Activated CD4-positive, alpha-beta memory T cell treated with anti-CD3 and anti-CD28 coated beads for 36 hours (primary cell): ENCODE results near the gene PKP4. TPM values are rescaled to one million over a fixed set of nuclear protein-coding genes. Genes with fewer than 3 reads are reported as not detected.

Source experiments
- CTCF ChIA-PET: fragments of 350-600 bp; sonication (Branson Sonifier 250); formaldehyde crosslinking; loops from one replicate; lab custom pipeline; 2021; ENCODE audit warnings: antibody characterized with exemption, inconsistent platforms; lab: Charles Lee
- POLR2A ChIA-PET: fragments of 350-600 bp; sonication (Branson Sonifier 250); formaldehyde crosslinking; loops from one replicate; lab custom pipeline; 2021; ENCODE audit warnings: antibody characterized with exemption; lab: Charles Lee
- DNase-seq: peaks from one replicate; pipeline ENCODE4 v3.0.0-alpha.2; 2020
- H3K27ac Mint-ChIP-seq: one replicate; pipeline ENCODE4 v1.8.0; 2021; ENCODE audit warnings: mixed read lengths
- H3K27me3 Mint-ChIP-seq: one replicate; pipeline ENCODE4 v1.8.0; 2021; ENCODE audit warnings: mixed read lengths
- H3K36me3 Mint-ChIP-seq: one replicate; pipeline ENCODE4 v1.8.0; 2021; ENCODE audit warnings: mixed read lengths
- H3K4me1 Mint-ChIP-seq: one replicate; pipeline ENCODE4 v1.8.0; 2021; ENCODE audit warnings: low read depth, mixed read lengths
- H3K4me3 Mint-ChIP-seq: one replicate; pipeline ENCODE4 v1.8.0; 2021; ENCODE audit warnings: mild to moderate bottlenecking, mixed read lengths
- H3K9me3 Mint-ChIP-seq: one replicate; pipeline ENCODE4 v1.8.0; 2021; ENCODE audit warnings: mixed read lengths
- intact Hi-C: fragments of 100-400 bp; cut with micrococcal nuclease; formaldehyde crosslinking; loops from one replicate; pipeline ENCODE4 v1.15.1; 2023
- total RNA-seq, 2 experiments: library from RNA; stranded (reverse); gene quantifications; one replicate each; pipeline ENCODE4 v1.2.3, GENCODE V29; 2021

Gene PKP4
- total RNA-seq, 2 experiments from 2014 or later, result 41.4 to 43.1 TPM

GRCh38 chr2:158650646-158651357 is 194.1 kb downstream of the PKP4 start:
- Mint-ChIP-seq H3K9me3 (no peaks in the 10 kb centered on the region), H3K4me3 (no peak overlapping the region), H3K4me1 (no peaks in the 10 kb centered on the region), H3K27ac (no peak overlapping the region), H3K36me3 (peaks cover 4% of the 10 kb centered on the region), H3K27me3 (no peaks in the 10 kb centered on the region)
- no peak for DNase-seq
- POLR2A ChIA-PET, result no interaction called here
- CTCF ChIA-PET, result interaction anchor here (1.0 kb wide), 1 partner anchor 95 kb away, joined by 3 read pairs; no protein-coding TSS in a partner anchor
- intact Hi-C loops, result no loop called here

GRCh38 chr2:158651358-158652057 is 194.8 kb downstream of the PKP4 start:
- POLR2A ChIA-PET, result no interaction called here
- Mint-ChIP-seq H3K27me3 (no peaks in the 10 kb centered on the region), H3K36me3 (peaks cover 1% of the 10 kb centered on the region), H3K9me3 (no peaks in the 10 kb centered on the region), H3K4me1 (no peaks in the 10 kb centered on the region), H3K27ac (no peak overlapping the region), H3K4me3 (no peak overlapping the region)
- CTCF ChIA-PET, result no interaction called here
- intact Hi-C loops, result no loop called here
- DNase-seq, result no peak

- Mint-ChIP-seq H3K9me3 (no peaks in the 10 kb centered on the region), H3K27ac (no peak overlapping the region), H3K27me3 (no peaks in the 10 kb centered on the region), H3K4me3 (no peak overlapping the region), H3K4me1 (no peaks in the 10 kb centered on the region), H3K36me3 (peaks cover 3% of the 10 kb centered on the region)
- ChIA-PET POLR2A (no interaction called here), CTCF (no interaction called here)
- DNase-seq, result no peak
- intact Hi-C loops, result no loop called here
Measured at GRCh38 chr2:158655628-158656027, 198.9 kb downstream of the PKP4 start.

GRCh38 chr2:158656492-158657229 is 199.9 kb downstream of the PKP4 start:
- intact Hi-C loops, result no loop called here
- Mint-ChIP-seq H3K4me3 (no peak overlapping the region), H3K27ac (no peak overlapping the region), H3K4me1 (no peaks in the 10 kb centered on the region), H3K9me3 (no peaks in the 10 kb centered on the region), H3K27me3 (no peaks in the 10 kb centered on the region), H3K36me3 (peaks cover 4% of the 10 kb centered on the region)
- ChIA-PET CTCF (no interaction called here), POLR2A (interaction anchor here (0.6 kb wide), 1 partner anchor 40 kb away, joined by 3 read pairs; no protein-coding TSS in a partner anchor)
- DNase-seq, result no peak

- ChIA-PET CTCF (no interaction called here), POLR2A (no interaction called here)
- Mint-ChIP-seq H3K9me3 (no peaks in the 10 kb centered on the region), H3K27ac (no peak overlapping the region), H3K27me3 (no peaks in the 10 kb centered on the region), H3K36me3 (peaks cover 4% of the 10 kb centered on the region), H3K4me3 (no peak overlapping the region), H3K4me1 (no peaks in the 10 kb centered on the region)
- intact Hi-C loops, result no loop called here
- no peak for DNase-seq
Measured at GRCh38 chr2:158658396-158658795, 201.6 kb downstream of the PKP4 start.

GRCh38 chr2:158659483-158659882 is 202.7 kb downstream of the PKP4 start:
- CTCF ChIA-PET, result no interaction called here
- POLR2A ChIA-PET, result no interaction called here
- no peak overlapping the region for H3K27ac Mint-ChIP-seq

GRCh38 chr2:158661231-158661630 is 204.5 kb downstream of the PKP4 start:
- ChIA-PET POLR2A (no interaction called here), CTCF (no interaction called here)
- Mint-ChIP-seq H3K27me3 (no peaks in the 10 kb centered on the region), H3K9me3 (no peaks in the 10 kb centered on the region), H3K4me1 (no peaks in the 10 kb centered on the region), H3K4me3 (no peak overlapping the region), H3K27ac (no peak overlapping the region), H3K36me3 (peaks cover 9% of the 10 kb centered on the region)
- no peak for DNase-seq
- intact Hi-C loops, result no loop called here

More at GRCh38 chr2:158659483-158659882, 202.7 kb downstream of the PKP4 start:
- no peaks in the 10 kb centered on the region for H3K27me3 Mint-ChIP-seq
- no peak for DNase-seq
- H3K4me3 Mint-ChIP-seq, result no peak overlapping the region
- H3K9me3 Mint-ChIP-seq, result no peaks in the 10 kb centered on the region
- intact Hi-C loops, result no loop called here
- no peaks in the 10 kb centered on the region for H3K4me1 Mint-ChIP-seq
- peaks cover 4% of the 10 kb centered on the region for H3K36me3 Mint-ChIP-seq

GRCh38 chr2:158662421-158662820 is 205.7 kb downstream of the PKP4 start:
- POLR2A ChIA-PET, result no interaction called here
- Mint-ChIP-seq H3K36me3 (peaks cover 14% of the 10 kb centered on the region), H3K27me3 (no peaks in the 10 kb centered on the region), H3K9me3 (no peaks in the 10 kb centered on the region), H3K4me1 (no peaks in the 10 kb centered on the region), H3K4me3 (no peak overlapping the region), H3K27ac (no peak overlapping the region)
- no peak for DNase-seq
- intact Hi-C loops, result no loop called here
- CTCF ChIA-PET, result no interaction called here

- no peak for DNase-seq
- CTCF ChIA-PET, result no interaction called here
- no peak overlapping the region for H3K4me3 Mint-ChIP-seq
- intact Hi-C loops, result no loop called here
- POLR2A ChIA-PET, result no interaction called here
- no peak overlapping the region for H3K27ac Mint-ChIP-seq
- H3K27me3 Mint-ChIP-seq, result no peaks in the 10 kb centered on the region
- H3K36me3 Mint-ChIP-seq, result peaks cover 17% of the 10 kb centered on the region
- no peaks in the 10 kb centered on the region for H3K4me1 Mint-ChIP-seq
- no peaks in the 10 kb centered on the region for H3K9me3 Mint-ChIP-seq
Measured at GRCh38 chr2:158663796-158664195, 207.0 kb downstream of the PKP4 start.

- ChIA-PET CTCF (no interaction called here), POLR2A (no interaction called here)
- DNase-seq, result no peak
- H3K4me3 Mint-ChIP-seq, result no peak overlapping the region
- no peaks in the 10 kb centered on the region for H3K27me3 Mint-ChIP-seq
- H3K36me3 Mint-ChIP-seq, result peaks cover 25% of the 10 kb centered on the region
- intact Hi-C loops, result no loop called here
- H3K4me1 Mint-ChIP-seq, result no peaks in the 10 kb centered on the region
- H3K27ac Mint-ChIP-seq, result no peak overlapping the region
- no peaks in the 10 kb centered on the region for H3K9me3 Mint-ChIP-seq
Measured at GRCh38 chr2:158664987-158665386, 208.2 kb downstream of the PKP4 start.

GRCh38 chr2:158665536-158666302 is 209.0 kb downstream of the PKP4 start:
- intact Hi-C loops, result no loop called here
- no peaks in the 10 kb centered on the region for H3K27me3 Mint-ChIP-seq
- H3K36me3 Mint-ChIP-seq, result peaks cover 26% of the 10 kb centered on the region

GRCh38 chr2:158666969-158667368 is 210.2 kb downstream of the PKP4 start:
- H3K27ac Mint-ChIP-seq, result no peak overlapping the region
- ChIA-PET CTCF (no interaction called here), POLR2A (no interaction called here)
- peaks cover 25% of the 10 kb centered on the region for H3K36me3 Mint-ChIP-seq
- no peaks in the 10 kb centered on the region for H3K9me3 Mint-ChIP-seq
- no peak for DNase-seq
- no peaks in the 10 kb centered on the region for H3K4me1 Mint-ChIP-seq
- intact Hi-C loops, result no loop called here
- no peak overlapping the region for H3K4me3 Mint-ChIP-seq
- H3K27me3 Mint-ChIP-seq, result no peaks in the 10 kb centered on the region

More at GRCh38 chr2:158665536-158666302, 209.0 kb downstream of the PKP4 start:
- ChIA-PET POLR2A (no interaction called here), CTCF (no interaction called here)
- Mint-ChIP-seq H3K9me3 (no peaks in the 10 kb centered on the region), H3K27ac (no peak overlapping the region), H3K4me3 (no peak overlapping the region), H3K4me1 (no peaks in the 10 kb centered on the region)
- DNase-seq, result no peak
